ENCODE data around the gene HEXIM2. TPM values are rescaled to one million over a fixed set of nuclear protein-coding genes. Genes with fewer than 3 reads are reported as not detected.

Gene HEXIM2
- total RNA-seq, 1 experiment from 2014 or later: 1.7 TPM

DNA sequence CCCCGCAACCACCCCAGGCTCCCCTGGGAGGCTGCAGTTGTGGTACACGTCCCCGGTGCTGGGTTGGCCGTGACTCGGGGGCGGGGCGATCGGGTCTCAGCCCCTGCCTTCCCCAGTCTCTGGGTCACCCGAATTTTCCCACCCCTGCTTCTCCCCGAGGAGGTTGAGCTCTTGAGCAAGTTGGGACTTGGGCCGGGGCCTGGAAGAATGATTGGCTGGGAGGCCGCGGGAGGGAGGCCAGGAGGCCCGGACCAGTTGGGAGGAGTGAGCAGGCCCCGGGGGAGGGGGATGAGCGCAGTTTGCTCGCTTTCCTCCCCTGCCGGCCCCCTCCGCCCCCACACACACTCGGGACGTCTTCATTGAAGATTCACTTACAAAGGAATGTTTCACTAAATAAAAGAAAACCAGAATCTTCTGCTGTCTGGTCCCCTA lies 17.9 kb upstream of the HEXIM2 start:
- DNase-seq (ENCODE audit: low read depth): no peak

DNA sequence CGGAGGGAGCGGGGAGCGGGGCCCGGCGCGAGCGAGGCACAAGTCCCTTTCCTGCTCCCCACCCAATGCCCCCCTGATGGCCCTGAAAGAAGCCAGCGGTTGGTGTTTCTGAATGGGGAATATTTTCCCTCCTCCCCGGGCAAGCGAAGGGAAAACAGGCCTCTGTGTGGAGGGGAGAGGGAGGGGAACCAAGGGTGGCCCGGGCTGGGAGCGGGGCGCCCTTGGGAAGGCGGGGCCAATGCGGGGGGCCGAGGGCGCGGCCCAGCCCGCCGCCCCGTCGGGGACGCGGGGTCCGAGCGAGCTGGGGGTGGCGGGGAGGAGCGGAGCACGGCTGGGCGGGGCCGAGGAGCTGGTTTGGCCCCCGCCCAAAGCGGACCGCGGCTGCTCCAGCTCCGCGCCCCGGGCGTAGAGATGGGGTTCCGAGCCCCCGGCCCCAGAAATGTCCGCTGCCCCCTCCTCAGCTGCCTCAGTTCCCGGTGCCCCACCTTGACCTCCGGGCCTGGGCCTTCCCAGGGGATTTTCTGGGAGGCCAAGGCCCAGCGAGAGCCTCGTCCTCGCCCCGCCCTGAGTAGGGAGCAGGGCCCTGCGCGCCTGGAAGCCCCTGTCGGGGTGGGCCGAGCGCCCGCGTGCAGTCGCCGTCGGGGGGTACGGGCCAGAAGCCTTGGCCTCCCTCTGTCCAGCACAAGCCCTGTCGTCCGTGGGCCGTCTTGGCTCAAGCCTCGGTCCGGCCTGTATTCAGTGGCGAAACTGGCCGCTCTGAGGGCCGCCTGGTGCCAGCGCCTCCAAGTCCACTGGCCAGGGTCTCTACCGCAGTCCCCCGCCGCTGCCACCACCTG lies 17.3 kb upstream of the HEXIM2 start:
- no peak for DNase-seq (ENCODE audit: low read depth)

DNA sequence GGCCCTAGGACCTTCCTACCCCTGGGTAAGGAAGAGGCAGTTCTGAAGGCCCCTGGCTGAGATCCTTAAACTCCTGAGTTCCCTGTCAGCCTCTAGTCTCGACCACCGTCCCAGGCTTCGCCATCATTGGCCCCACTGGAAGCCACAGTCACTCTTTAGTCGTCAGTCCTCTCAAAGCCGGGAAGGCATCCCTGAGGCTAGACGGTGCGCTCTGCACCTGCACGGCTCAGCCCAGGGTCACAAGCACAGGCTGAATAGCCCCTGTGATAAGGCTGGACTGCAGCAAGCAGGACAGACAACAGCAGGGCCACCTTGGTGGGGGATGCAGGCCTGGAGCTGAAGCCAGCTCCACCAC lies 16.7 kb upstream of the HEXIM2 start:
- DNase-seq (ENCODE audit: low read depth): no peak

DNA sequence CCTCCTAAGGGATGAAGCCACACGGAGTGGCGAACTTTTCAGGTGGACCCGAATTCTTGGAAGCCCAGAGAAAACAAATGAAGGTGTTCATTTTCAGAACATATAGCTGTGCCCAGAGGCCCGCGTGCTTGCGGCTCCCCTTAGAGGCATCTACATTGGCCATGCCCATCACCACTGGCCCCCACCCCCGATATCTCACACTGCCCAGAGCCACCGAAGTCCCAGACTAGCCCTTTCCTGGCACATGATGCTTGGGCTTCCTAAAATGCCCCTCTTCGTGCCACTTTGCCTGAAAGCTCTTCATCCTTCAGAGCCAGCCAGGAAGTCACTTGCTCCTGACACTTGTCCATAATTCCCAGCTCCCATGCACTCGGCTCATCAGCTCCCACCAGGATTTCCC lies 15.5 kb upstream of the HEXIM2 start:
- no peak for DNase-seq (ENCODE audit: low read depth)

DNA sequence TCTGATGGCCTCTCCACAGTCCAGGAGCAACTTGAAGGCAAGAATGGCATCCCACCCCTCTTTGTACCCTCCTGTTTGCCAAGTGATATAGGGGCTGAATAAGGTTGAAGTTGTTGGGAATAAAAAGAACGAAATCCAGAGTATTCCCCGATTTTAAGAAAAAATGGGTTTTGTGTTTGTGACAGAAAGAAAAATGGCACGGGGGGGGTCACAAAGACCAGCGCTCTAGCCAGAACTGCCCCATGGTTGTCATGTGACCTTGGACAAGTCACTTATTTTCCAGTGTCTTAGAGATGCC lies 15.1 kb upstream of the HEXIM2 start:
- DNase-seq (ENCODE audit: low read depth): no peak

DNA sequence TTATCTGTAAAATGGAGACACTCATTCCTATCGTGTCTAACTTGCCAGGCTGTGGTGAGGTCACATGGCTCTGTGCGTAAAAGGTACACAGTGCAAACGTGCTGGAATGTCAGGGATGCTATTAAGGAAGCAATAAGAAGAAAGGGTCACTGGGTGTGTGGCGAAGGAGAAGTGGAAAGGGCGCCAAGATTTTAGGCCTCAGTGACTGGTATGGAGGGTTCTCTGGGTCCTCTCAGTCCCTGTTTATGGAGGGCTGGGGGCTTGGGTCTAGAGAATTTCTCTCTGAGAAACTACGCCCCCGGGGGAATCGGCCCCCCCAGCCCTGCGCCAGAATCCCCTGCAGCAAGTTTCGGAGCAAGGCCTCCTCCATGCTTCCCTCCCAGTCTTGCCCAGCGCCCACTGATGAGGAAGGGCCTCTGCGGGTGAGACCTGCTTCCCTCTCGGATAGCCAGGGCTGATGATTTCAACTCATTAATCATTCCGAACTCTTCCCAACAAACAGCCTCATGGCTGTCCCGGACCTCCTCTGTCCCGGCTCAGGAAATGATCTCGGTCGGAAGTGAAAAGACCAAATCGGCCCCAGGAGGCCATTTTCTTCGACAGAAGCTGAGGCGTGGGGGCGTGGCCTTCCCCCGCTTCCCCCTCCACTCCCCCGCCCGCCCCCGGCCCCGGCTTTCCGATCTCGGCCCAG lies 14.6 kb upstream of the HEXIM2 start:
- DNase-seq (ENCODE audit: low read depth): peak; percentile 84

DNA sequence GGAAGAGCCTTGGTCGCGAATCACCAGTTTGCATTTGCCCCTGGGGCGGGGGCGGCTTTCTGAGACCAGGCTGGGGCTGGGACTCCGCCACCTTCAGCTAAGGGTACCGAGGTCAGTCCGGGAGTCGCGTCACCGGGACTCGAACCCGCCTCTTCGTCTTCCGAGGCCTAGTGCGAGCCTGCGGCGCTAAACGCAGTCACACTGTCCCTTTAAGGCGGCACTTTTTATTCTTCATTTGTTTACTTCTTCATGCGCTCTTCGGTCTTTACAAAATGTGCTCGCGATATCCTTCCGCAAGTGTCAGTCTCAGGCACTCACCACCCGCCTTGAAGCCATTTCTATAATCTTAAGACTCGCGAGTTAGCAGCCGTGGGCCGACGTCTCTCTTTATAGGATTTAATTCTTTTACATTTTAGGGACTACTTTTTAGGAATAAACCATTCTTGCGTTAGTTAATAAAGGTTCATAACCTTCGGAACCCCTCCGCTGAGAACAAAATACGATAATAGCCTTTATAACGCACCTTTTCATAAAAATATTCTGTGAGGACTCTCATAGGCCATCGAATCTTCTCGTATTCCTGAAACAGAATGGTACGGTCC lies 14.0 kb upstream of the HEXIM2 start:
- DNase-seq (ENCODE audit: low read depth): peak; percentile 89

GRCh38 chr17:45148183-45149036 lies 13.3 kb upstream of the HEXIM2 start, which contains the start of gene HEXIM1:
TSS of gene HEXIM1 (plus strand) at chr17:45148475. CDS start at chr17:45149191, 716 bp downstream.
- peak; percentile 100 for DNase-seq (ENCODE audit: low read depth)

- DNase-seq (ENCODE audit: low read depth): peak; percentile 89
Observed at GRCh38 chr17:45149037-45149668, 12.5 kb upstream of the HEXIM2 start.

- DNase-seq (ENCODE audit: low read depth): peak; percentile 72
Observed at GRCh38 chr17:45149669-45150664, 11.7 kb upstream of the HEXIM2 start.

DNA sequence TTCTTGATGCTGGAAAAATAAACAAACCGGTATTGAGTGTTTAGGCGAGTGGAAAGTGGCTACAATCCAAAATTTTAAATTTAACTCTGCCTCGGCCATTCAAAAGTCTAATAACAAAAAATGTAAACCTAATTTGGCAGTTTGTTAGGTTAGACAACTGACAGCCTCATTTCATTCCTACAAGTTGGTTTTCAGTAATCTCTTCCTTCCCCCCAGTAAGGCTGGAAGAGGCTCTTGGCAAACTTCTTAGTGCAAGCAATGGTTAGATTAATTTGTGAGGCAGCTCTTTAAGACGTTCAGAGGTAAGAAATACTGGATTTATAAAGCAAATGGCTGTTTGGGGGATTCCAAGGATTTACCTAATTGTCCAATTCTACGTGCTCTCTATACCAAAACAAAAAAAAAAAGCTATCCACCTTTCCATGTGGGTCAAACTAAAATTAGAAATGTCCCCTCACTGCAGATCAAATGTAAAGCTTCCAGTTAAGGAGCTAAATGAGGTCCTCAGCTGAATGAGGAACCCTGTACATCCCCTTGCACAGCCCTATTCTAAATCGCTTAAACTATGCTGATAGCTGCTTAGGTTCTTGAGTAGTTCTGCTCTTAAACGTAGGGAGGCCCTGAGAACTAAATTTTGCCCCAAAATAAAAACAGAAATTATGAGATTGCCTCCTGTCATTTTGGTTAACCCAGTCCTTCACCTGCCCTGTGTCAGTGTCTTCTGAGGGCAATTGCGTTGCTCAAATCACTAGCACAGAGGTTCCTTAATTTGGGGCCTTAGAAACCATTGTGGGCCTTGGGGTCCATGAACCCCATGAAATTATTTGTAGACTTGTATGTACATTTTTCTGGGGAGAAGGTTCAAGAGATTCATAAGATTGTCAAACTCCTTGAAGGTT lies 10.5 kb upstream of the HEXIM2 start:
- DNase-seq (ENCODE audit: low read depth): no peak

DNA sequence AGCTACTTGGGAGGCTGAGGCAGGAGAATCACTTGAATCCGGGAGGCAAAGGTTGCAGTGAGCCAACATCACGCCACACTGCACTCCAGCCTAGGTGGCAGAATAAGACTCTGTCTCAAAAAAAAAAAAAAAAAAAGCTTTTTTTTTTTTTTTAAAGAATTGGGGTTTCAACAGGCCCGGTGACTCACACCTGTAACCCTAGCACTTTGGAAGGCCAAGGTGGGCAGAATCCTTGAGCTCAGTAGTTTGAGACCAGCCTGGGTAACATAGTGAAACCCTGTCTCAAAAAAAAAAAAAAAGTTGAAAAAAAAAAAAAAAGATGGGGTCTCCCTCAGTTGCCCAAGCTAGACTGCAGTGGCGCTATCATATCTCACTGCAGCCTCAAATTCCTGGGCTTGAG lies 6.6 kb upstream of the HEXIM2 start:
- no peak for DNase-seq (ENCODE audit: low read depth)

DNA sequence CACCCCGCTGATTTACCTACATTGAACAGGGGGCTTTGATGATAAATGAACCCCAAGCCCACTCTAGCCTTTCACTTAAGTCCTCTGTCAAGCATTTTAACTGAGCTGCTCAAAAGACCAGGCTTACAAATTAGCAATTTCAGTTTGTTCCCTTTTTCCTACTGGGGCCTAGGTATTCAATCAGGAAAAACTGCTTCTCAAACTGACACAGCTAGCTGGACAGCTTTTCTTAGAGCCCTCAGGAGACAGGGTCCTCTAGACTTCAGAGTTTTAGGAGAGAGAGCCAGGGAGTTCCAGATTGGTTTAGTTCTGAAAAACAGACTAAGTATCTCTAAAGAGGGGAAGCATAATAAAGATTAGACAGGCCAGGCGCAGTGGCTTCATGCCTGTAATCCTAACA lies 6.2 kb upstream of the HEXIM2 start:
- DNase-seq (ENCODE audit: low read depth): no peak

DNA sequence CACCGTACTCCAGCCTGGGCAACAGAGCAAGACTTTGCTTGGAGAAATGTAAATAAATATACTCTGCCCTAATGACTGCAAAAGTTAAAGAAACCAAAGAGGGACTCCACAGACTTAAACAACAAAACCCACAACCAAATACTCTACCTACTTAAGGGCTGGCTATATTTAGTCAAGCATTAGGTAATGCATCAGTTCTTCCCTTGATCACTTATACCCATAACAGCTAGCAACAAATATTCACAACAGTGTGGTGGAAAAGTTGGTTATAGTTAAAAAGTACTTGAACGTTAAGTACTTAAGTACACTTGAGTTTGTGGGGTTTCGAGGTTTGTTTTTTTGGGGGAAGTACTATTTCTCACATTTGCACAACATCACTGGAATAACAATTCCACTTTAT lies 5.4 kb upstream of the HEXIM2 start:
- DNase-seq (ENCODE audit: low read depth): no peak

GRCh38 chr17:45160447-45161287 lies 1.0 kb upstream of the HEXIM2 start:
- DNase-seq (ENCODE audit: low read depth): peak; percentile 71

DNA sequence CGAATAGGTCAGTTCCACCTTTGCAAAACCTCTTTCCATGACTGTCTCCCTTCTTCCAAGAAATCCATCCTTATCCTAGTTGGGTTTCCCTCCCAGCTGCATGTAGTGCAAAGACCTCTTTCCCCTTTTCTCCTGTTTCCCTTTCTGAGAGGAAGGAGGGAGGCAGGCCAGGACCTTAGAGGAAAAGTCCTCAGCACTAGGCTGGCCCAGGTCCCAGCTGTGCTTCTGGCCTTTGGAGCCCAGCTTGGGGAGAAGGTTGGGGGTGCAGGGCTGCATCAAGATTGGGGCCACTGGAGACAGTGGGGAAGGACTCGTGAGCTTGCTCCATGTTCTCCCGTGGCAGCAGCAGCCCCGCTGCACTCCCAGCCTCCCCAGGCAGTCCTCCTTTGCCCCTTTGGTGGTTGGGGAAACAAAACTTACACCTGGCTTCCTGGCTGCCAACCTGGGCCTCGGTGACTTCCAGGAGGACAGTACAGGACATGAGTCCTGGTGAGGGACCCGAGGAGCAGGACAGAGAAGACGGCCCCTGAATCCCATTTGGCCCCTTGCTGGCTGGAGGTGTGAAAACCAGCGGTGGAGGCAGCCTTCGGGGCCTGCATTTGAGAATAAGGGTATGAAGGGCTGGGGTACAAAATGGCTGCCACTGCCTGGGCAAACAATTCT lies 481 bp downstream of the HEXIM2 start:
- no peak for DNase-seq (ENCODE audit: low read depth)

- DNase-seq (ENCODE audit: low read depth): no peak
Observed at GRCh38 chr17:45164734-45165269, 3.1 kb downstream of the HEXIM2 start.
